Liver (tissue), 9 donors: ENCODE measurements around the gene HMGCS1. TPM values are rescaled to one million over a fixed set of nuclear protein-coding genes. Genes with fewer than 3 reads are reported as not detected.

Experiments used
- DNase-seq: peaks from one replicate; pipeline ENCODE4 v3.0.0-alpha.2; 2017; ENCODE audit warnings: low spot score
- H3K27ac ChIP-seq, 2 donors: one replicate each; pipeline ENCODE4 v1.7.0; 2013; ENCODE audit warnings: inconsistent platforms in 2 of 2, low read length in 2 of 2, control low read depth in 1 of 2, low read depth in 1 of 2, mild to moderate bottlenecking in 1 of 2
- H3K27me3 ChIP-seq, 4 donors: one replicate each; pipeline versions ENCODE4 v1.6.1 to v1.7.0; 2013; ENCODE audit warnings: low read length in 3 of 4, inconsistent platforms in 1 of 4, mild to moderate bottlenecking in 1 of 4, moderate library complexity in 1 of 4; ENCODE audit not compliant: control insufficient read depth in 4 of 4, insufficient read depth in 4 of 4
- H3K36me3 ChIP-seq, 4 donors: one replicate each; pipeline versions ENCODE4 v1.6.1 to v1.7.0; 2013; ENCODE audit warnings: low read length in 3 of 4, mild to moderate bottlenecking in 3 of 4, low read depth in 1 of 4, moderate library complexity in 1 of 4; ENCODE audit not compliant: control insufficient read depth in 4 of 4, insufficient read depth in 3 of 4
- H3K4me1 ChIP-seq, 4 donors: one replicate each; pipeline versions ENCODE4 v1.6.1 to v1.7.0; 2013; ENCODE audit warnings: low read length in 3 of 4, mild to moderate bottlenecking in 3 of 4, moderate library complexity in 1 of 4; ENCODE audit not compliant: control insufficient read depth in 4 of 4, insufficient read depth in 4 of 4
- H3K4me3 ChIP-seq, 3 donors: one replicate each; pipeline versions ENCODE4 v1.6.1 to v1.7.0; 2013; ENCODE audit warnings: low read length in 3 of 3, control low read depth in 1 of 3, low read depth in 1 of 3, mild to moderate bottlenecking in 1 of 3
- H3K9ac ChIP-seq, 2 donors: one replicate each; pipeline ENCODE4 v1.7.0; 2013; ENCODE audit warnings: low read length in 2 of 2, mild to moderate bottlenecking in 2 of 2, moderate library complexity in 2 of 2, control low read depth in 1 of 2, low read depth in 1 of 2
- H3K9me3 ChIP-seq, 4 donors: one replicate each; pipeline versions ENCODE4 v1.6.1 to v1.7.0; 2013; ENCODE audit warnings: low read length in 3 of 4; ENCODE audit not compliant: control insufficient read depth in 4 of 4
- EGR1 ChIP-seq, 2 donors: IDR thresholded peaks; 2 replicates each; pipeline ENCODE4 v1.6.1; 2016 to 2018; ENCODE audit warnings: antibody characterized with exemption in 2 of 2, low read depth in 2 of 2
- FOXA1 ChIP-seq: IDR thresholded peaks from 2 replicates; pipeline ENCODE4 v1.6.1; 2016; ENCODE audit warnings: antibody characterized with exemption
- FOXA2 ChIP-seq: IDR thresholded peaks from 2 replicates; pipeline ENCODE4 v1.6.1; 2016; ENCODE audit warnings: antibody characterized with exemption
- GABPA ChIP-seq, 2 donors: IDR thresholded peaks in 1 of 2; conservative IDR thresholded peaks in 1 of 2; 2 replicates each; pipeline ENCODE4 v1.6.1; 2016; ENCODE audit warnings: antibody characterized with exemption in 2 of 2, mild to moderate bottlenecking in 1 of 2, moderate library complexity in 1 of 2
- HNF4A ChIP-seq, 2 donors: conservative IDR thresholded peaks; 2 replicates each; pipeline ENCODE4 v1.6.1; 2016; ENCODE audit warnings: antibody characterized with exemption in 2 of 2, mild to moderate bottlenecking in 2 of 2
- HNF4G ChIP-seq: IDR thresholded peaks from 2 replicates; pipeline ENCODE4 v1.6.1; 2016; ENCODE audit warnings: antibody characterized with exemption
- JUND ChIP-seq, 2 donors: IDR thresholded peaks; 2 replicates each; pipeline ENCODE4 v1.6.1; 2016; ENCODE audit warnings: antibody characterized with exemption in 2 of 2
- MAX ChIP-seq: IDR thresholded peaks from 2 replicates; pipeline ENCODE4 v1.6.1; 2016; ENCODE audit warnings: antibody characterized with exemption
- NR2F2 ChIP-seq: IDR thresholded peaks from 2 replicates; pipeline ENCODE4 v1.6.1; 2016; ENCODE audit warnings: antibody characterized with exemption
- RAD21 ChIP-seq, 2 donors: IDR thresholded peaks; 2 replicates each; pipeline ENCODE4 v1.6.1; 2016; ENCODE audit warnings: antibody characterized with exemption in 2 of 2, mild to moderate bottlenecking in 2 of 2
- RXRA ChIP-seq, 2 donors: IDR thresholded peaks; 2 replicates each; pipeline ENCODE4 v1.6.1; 2017 to 2018; ENCODE audit warnings: antibody characterized with exemption in 2 of 2, mild to moderate bottlenecking in 1 of 2
- SP1 ChIP-seq: IDR thresholded peaks from 2 replicates; pipeline ENCODE4 v1.6.1; 2018; ENCODE audit warnings: antibody characterized with exemption, mild to moderate bottlenecking
- TAF1 ChIP-seq: conservative IDR thresholded peaks from 2 replicates; pipeline ENCODE4 v1.6.1; 2016; ENCODE audit warnings: antibody characterized with exemption, mild to moderate bottlenecking
- YY1 ChIP-seq: IDR thresholded peaks from 2 replicates; pipeline ENCODE4 v1.6.1; 2016; ENCODE audit warnings: antibody characterized with exemption, mild to moderate bottlenecking
- WGBS: extraction: QIAGEN DNeasy Blood & Tissue Kit; methylation state at CpG from one replicate; pipeline ENCODE4 v1.1.7; 2013; 5-methylcytosine and 5-hydroxymethylcytosine counted together
- polyA plus RNA-seq, 2 donors: library from polyadenylated mRNA; stranded (reverse) in 1 of 2; unstranded in 1 of 2; fragments of 200-250 nt in 1 of 2; fragments of >200 nt in 1 of 2; fragmentation: Nextera tagmentation in 1 of 2; extraction: Ambion mirVana in 1 of 2; gene quantifications; one replicate each; pipeline versions ENCODE4 v1.2.1 to v1.2.3, GENCODE V29; 2013 to 2015
- total RNA-seq, 2 donors: library from RNA; depleted of rRNA; stranded (reverse); fragments of >200 nt; gene quantifications; one replicate each; pipeline ENCODE4 v1.2.3, GENCODE V29; 2014
- TF ChIP-seq, protein P1 (sequence below): IDR thresholded peaks from 2 replicates; pipeline ENCODE4 v1.6.1; 2016; ENCODE audit warnings: antibody characterized with exemption
- TF ChIP-seq, protein P2 (sequence below): IDR thresholded peaks from 2 replicates; pipeline ENCODE4 v1.6.1; 2016; ENCODE audit warnings: antibody characterized with exemption
- TF ChIP-seq, protein P3 (sequence below): fragments of 150-350 bp; IDR thresholded peaks from 2 replicates; pipeline ENCODE4 v1.5.1; 2017; ENCODE audit warnings: improper control_type of control experiment, low read depth, low read length; ENCODE audit not compliant: missing input control
- TF ChIP-seq, protein P4 (sequence below): IDR thresholded peaks from 2 replicates; pipeline ENCODE4 v1.6.1; 2016; ENCODE audit warnings: antibody characterized with exemption, mild to moderate bottlenecking
- donor health status: healthy.
- donor health status: healthy.
- donor health status: healthy.
- donor health status: healthy.
- donor health status: healthy.

Gene HMGCS1
- total and polyA plus RNA-seq, 4 donors = 41.7 to 878 (median 286) TPM

GRCh38 chr5:43353668-43354067 lies 40.5 kb upstream of the HMGCS1 start:
- Histone ChIP-seq H3K36me3 (no peaks in the 10 kb centered on the region), H3K27me3 (no peaks in the 10 kb centered on the region), H3K9me3 (no peaks in the 10 kb centered on the region), H3K27ac (no peak overlapping the region), H3K4me1 (peaks cover 0 to 9% (median 3%) of the 10 kb centered on the region in 4 donors), H3K9ac (no peak overlapping the region), H3K4me3 (no peak overlapping the region)
- no peak for DNase-seq
- TF ChIP-seq HNF4A (conservative IDR thresholded peaks at IDR 0.05) (no peak), HNF4G (no peak), TAF1 (no peak), RXRA (IDR thresholded peaks at IDR 0.05) (no peak), NR2F2 (no peak), JUND (IDR thresholded peaks at IDR 0.05) (no peak), MAX (no peak), FOXA2 (no peak), RAD21 (IDR thresholded peaks at IDR 0.05) (no peak), FOXA1 (no peak), EGR1 (IDR thresholded peaks at IDR 0.05; ENCODE audit: low read depth in 2 of 2) (no peak), GABPA (IDR thresholded peaks at IDR 0.05 in 1 of 2, conservative IDR thresholded peaks at IDR 0.05 in 1 of 2) (no peak), SP1 (no peak), YY1 (no peak)
- TF ChIP-seq, protein P1, sequence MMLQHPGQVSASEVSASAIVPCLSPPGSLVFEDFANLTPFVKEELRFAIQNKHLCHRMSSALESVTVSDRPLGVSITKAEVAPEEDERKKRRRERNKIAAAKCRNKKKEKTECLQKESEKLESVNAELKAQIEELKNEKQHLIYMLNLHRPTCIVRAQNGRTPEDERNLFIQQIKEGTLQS = no peak
- TF ChIP-seq, protein P2, sequence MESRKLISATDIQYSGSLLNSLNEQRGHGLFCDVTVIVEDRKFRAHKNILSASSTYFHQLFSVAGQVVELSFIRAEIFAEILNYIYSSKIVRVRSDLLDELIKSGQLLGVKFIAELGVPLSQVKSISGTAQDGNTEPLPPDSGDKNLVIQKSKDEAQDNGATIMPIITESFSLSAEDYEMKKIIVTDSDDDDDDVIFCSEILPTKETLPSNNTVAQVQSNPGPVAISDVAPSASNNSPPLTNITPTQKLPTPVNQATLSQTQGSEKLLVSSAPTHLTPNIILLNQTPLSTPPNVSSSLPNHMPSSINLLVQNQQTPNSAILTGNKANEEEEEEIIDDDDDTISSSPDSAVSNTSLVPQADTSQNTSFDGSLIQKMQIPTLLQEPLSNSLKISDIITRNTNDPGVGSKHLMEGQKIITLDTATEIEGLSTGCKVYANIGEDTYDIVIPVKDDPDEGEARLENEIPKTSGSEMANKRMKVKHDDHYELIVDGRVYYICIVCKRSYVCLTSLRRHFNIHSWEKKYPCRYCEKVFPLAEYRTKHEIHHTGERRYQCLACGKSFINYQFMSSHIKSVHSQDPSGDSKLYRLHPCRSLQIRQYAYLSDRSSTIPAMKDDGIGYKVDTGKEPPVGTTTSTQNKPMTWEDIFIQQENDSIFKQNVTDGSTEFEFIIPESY = no peak
- TF ChIP-seq, protein P3, sequence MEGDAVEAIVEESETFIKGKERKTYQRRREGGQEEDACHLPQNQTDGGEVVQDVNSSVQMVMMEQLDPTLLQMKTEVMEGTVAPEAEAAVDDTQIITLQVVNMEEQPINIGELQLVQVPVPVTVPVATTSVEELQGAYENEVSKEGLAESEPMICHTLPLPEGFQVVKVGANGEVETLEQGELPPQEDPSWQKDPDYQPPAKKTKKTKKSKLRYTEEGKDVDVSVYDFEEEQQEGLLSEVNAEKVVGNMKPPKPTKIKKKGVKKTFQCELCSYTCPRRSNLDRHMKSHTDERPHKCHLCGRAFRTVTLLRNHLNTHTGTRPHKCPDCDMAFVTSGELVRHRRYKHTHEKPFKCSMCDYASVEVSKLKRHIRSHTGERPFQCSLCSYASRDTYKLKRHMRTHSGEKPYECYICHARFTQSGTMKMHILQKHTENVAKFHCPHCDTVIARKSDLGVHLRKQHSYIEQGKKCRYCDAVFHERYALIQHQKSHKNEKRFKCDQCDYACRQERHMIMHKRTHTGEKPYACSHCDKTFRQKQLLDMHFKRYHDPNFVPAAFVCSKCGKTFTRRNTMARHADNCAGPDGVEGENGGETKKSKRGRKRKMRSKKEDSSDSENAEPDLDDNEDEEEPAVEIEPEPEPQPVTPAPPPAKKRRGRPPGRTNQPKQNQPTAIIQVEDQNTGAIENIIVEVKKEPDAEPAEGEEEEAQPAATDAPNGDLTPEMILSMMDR = no peak
- TF ChIP-seq, protein P4, sequence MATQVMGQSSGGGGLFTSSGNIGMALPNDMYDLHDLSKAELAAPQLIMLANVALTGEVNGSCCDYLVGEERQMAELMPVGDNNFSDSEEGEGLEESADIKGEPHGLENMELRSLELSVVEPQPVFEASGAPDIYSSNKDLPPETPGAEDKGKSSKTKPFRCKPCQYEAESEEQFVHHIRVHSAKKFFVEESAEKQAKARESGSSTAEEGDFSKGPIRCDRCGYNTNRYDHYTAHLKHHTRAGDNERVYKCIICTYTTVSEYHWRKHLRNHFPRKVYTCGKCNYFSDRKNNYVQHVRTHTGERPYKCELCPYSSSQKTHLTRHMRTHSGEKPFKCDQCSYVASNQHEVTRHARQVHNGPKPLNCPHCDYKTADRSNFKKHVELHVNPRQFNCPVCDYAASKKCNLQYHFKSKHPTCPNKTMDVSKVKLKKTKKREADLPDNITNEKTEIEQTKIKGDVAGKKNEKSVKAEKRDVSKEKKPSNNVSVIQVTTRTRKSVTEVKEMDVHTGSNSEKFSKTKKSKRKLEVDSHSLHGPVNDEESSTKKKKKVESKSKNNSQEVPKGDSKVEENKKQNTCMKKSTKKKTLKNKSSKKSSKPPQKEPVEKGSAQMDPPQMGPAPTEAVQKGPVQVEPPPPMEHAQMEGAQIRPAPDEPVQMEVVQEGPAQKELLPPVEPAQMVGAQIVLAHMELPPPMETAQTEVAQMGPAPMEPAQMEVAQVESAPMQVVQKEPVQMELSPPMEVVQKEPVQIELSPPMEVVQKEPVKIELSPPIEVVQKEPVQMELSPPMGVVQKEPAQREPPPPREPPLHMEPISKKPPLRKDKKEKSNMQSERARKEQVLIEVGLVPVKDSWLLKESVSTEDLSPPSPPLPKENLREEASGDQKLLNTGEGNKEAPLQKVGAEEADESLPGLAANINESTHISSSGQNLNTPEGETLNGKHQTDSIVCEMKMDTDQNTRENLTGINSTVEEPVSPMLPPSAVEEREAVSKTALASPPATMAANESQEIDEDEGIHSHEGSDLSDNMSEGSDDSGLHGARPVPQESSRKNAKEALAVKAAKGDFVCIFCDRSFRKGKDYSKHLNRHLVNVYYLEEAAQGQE = no peak
- WGBS = 96% methylated on average over 1 of the region's 1 CpG
